Ectodermal cell (in vitro differentiated cells): Measurements from ENCODE around the gene OBSCN.

Experiments
- H3K27ac ChIP-seq: 2 replicates; pipeline ENCODE4 v1.7.0; 2013; ENCODE audit warnings: mild to moderate bottlenecking, low read depth, low read length; ENCODE audit not compliant: insufficient read depth, poor library complexity, severe bottlenecking
- H3K27me3 ChIP-seq: 2 replicates; pipeline ENCODE4 v1.7.0; 2013; ENCODE audit warnings: mild to moderate bottlenecking, low read length; ENCODE audit not compliant: insufficient read depth, control insufficient read depth, poor library complexity, severe bottlenecking
- H3K36me3 ChIP-seq: one replicate; pipeline ENCODE4 v1.7.0; 2013; ENCODE audit warnings: low read length; ENCODE audit not compliant: control insufficient read depth, insufficient read depth
- H3K4me1 ChIP-seq: one replicate; pipeline ENCODE4 v1.7.0; 2013; ENCODE audit warnings: low read length; ENCODE audit not compliant: control insufficient read depth, insufficient read depth
- H3K4me3 ChIP-seq: 2 replicates; pipeline ENCODE4 v1.7.0; 2013; ENCODE audit warnings: low read depth, low read length, control low read depth; ENCODE audit not compliant: insufficient read depth
- H3K9me3 ChIP-seq: 2 replicates; pipeline ENCODE4 v1.7.0; 2013; ENCODE audit warnings: mild to moderate bottlenecking, low read length, moderate library complexity; ENCODE audit not compliant: control insufficient read depth
- WGBS, 2 experiments: methylation state at CpG; one replicate each; pipeline ENCODE4 v1.1.7; 2013; ENCODE audit warnings: missing lambda C conversion rate in 2 of 2; 5-methylcytosine and 5-hydroxymethylcytosine counted together

The OBSCN gene

DNA sequence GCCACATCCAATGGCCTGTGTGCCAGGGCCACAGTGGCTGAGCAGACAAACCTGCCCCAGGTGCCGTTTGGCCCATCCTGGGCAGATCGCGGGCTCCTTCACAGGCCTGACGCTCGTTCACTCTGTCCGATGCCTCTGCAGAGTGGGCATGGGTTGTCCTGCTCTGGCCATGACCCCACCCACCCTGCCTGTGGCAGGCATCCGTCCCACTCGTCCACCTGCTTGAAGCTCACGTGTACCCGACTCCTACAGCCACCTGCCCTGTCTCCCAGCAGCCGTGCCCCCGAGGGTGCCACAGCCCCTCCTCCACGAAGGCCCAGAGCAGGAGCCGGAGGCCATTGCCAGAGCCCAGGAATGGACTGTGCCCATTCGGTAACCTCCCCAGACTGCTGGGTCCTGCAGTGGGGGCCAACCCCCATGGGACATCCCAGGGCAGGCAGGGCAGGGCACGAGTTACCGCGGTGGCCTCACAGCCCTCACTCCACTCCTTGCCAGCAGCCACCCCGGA is 156.9 kb downstream of the OBSCN start:
- no peaks in the 10 kb centered on the region for H3K36me3 ChIP-seq
- 94 to 95% methylated on average over 19 of the region's 19 CpGs for WGBS, 2 experiments
- no peaks in the 10 kb centered on the region for H3K27me3 ChIP-seq
- H3K27ac ChIP-seq: no peak overlapping the region
- no peaks in the 10 kb centered on the region for H3K9me3 ChIP-seq
- H3K4me3 ChIP-seq: no peak overlapping the region
- no peaks in the 10 kb centered on the region for H3K4me1 ChIP-seq

DNA sequence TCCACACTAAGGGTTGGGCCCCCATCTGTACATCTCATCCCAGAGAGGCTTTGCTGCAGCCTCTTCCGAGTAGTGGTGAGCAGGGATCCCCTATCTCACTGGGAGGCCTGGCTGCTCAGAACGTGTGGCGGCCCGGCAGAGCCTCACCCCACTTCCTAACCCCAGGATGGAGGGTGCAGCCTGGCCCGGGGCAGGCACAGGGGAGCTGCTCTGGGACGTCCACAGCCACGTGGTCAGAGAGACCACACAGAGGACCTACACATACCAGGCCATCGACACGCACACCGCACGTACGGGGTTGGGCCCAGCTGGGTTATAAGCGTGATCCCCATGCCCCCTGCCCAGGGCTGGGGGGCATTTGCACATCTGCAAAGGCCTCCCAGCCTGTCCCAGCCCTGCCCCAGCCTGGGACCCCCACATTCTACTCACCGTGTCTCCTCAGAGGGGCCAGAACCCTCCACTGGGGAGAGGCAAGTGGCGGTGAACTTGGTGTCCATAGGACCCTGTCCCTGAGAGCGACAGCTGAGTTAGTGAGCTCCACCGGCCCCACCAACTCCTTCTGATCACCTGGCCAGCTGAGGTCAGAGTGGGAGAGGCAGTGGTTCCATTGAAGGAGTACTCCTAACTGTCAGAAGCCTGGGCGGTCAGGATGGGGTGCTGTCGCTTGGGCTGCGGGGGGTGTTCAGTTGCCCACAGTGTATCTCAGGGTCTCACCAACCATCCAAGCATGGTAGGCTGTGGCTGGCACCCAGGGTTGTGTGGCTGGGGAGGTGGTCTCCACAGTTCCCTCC is 157.6 kb downstream of the OBSCN start:
- WGBS, 2 experiments: 91 to 92% methylated on average over 20 of the region's 20 CpGs
- Histone ChIP-seq H3K9me3 (no peaks in the 10 kb centered on the region), H3K4me1 (no peaks in the 10 kb centered on the region), H3K4me3 (no peak overlapping the region), H3K27me3 (no peaks in the 10 kb centered on the region), H3K27ac (no peak overlapping the region), H3K36me3 (no peaks in the 10 kb centered on the region)

- no peaks in the 10 kb centered on the region for H3K4me1 ChIP-seq
- no peaks in the 10 kb centered on the region for H3K27me3 ChIP-seq
- H3K4me3 ChIP-seq: no peak overlapping the region
- H3K27ac ChIP-seq: no peak overlapping the region
- no peaks in the 10 kb centered on the region for H3K36me3 ChIP-seq
- no peaks in the 10 kb centered on the region for H3K9me3 ChIP-seq
- 94 to 96% methylated on average over 23 of the region's 23 CpGs for WGBS, 2 experiments
Measured at GRCh38 chr1:228366062-228366865, 158.4 kb downstream of the OBSCN start.

DNA sequence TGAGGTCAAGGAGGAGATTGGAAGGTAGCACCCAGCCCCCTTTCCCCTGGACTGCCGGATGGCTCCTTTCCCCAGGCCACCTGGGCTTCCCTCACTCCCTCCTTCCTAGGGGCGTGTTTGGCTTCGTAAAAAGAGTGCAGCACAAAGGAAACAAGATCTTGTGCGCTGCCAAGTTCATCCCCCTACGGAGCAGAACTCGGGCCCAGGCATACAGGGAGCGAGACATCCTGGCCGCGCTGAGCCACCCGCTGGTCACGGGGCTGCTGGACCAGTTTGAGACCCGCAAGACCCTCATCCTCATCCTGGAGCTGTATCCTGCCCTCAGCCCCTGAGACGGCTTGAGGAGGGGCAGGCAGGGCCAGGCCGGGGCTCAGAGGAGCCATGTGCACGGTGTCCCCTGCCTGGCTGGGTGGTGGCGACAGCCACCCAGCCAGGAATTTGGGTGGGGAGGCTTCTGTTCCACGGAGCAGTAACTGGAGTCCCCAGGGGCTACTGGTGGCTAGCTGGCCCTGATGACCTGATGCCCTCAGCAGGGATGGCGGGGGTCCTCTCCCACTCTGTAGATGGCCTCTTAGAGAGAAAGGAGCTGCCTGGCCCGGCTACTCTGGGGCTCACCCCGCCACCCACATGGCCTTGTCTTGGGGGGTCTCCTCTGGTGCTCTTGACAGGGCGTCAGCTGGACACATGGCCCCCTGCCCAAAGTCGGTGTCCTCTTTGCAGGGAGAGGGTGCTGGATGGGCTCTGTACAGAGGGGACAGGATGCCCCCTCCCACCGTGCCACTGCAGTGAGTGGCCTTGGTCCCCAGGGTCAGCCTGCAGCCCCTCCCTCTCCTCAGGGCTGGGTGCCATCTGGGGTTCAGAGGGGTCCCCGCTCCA is 159.3 kb downstream of the OBSCN start:
- 85 to 87% methylated on average over 24 of the region's 24 CpGs for WGBS, 2 experiments
- no peak overlapping the region for H3K27ac ChIP-seq
- H3K27me3 ChIP-seq: no peaks in the 10 kb centered on the region
- H3K9me3 ChIP-seq: no peaks in the 10 kb centered on the region
- no peaks in the 10 kb centered on the region for H3K4me1 ChIP-seq
- no peak overlapping the region for H3K4me3 ChIP-seq
- H3K36me3 ChIP-seq: no peaks in the 10 kb centered on the region

DNA sequence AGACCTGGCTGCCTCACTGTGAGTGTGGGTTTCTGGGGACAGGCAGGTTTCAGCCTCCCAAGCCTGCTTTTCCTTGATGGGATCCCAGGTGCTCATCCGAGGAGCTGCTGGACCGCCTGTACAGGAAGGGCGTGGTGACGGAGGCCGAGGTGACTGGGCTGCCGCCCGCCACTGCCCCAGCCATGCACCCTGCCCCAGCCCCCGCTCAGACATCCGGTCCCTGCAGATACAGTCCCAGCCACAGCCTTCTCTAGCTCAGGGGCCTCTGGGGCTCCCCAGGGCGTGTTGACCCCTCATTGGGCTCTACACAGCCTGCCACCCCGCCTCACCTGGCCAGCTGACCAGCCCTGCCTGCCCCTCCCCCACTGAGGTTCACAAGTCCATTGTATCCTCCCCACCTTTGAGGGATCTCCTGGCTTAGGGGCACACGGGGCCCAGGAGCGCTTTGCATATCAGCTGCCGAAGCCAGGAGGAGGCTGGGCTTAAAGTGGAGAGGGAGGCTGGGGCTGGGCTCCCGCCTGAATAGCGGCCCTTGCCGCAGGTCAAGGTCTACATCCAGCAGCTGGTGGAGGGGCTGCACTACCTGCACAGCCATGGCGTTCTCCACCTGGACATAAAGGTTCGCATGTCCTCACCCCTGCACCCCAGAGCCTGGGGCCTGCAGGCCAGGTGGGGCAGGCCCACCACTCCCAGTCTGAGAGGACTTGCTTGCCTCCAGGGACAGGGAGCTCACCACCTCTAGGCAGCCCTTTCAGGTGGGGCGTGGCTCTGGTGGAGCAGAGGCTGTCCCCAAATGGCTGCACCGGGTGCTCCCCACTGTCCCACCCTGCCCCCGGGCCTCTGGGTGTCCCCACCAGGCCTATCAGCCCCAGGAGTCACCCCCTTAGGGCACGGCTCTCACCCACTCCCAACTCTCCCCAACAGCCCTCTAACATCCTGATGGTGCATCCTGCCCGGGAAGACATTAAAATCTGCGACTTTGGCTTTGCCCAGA is 160.3 kb downstream of the OBSCN start:
- Histone ChIP-seq H3K27me3 (no peaks in the 10 kb centered on the region), H3K4me1 (no peaks in the 10 kb centered on the region), H3K9me3 (no peaks in the 10 kb centered on the region), H3K27ac (no peak overlapping the region), H3K36me3 (no peaks in the 10 kb centered on the region), H3K4me3 (no peak overlapping the region)
- WGBS, 2 experiments: 74 to 75% methylated on average over 25 of the region's 25 CpGs

DNA sequence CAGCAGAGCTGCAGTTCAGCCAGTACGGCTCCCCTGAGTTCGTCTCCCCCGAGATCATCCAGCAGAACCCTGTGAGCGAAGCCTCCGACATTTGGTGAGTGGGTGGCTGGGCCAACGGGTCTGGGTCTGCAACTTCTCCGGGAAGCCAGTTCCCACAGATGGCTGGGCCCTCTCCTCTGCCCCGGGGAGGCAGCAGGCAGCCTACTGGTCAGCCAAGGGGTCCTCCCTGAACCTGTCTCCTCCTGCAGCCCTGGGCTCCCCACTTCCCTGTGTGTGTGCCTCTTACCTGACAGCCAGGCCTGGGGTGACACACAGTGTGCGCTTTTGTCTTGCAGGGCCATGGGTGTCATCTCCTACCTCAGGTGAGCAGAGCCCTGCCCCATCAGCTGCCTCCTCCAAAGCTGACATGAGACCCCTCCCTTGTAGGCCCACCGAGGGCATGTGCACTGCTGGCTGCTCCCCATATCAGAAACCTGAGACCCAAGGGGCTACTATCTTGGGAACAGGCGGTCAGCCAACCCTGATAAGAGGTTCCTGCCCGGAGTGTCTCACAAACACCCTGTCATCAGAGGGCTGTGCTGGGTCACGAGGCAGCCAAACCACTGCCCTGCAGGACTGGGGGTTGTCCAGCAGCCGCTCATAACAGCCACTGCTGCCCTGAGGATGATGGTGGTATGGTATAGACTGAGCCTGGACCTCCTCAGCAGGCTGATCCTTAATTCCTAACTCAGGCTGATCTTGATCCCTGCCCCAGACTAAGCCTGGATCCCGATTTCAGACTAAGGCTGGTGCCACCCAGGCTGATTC is 161.2 kb downstream of the OBSCN start:
- Histone ChIP-seq H3K9me3 (no peaks in the 10 kb centered on the region), H3K27ac (no peak overlapping the region), H3K36me3 (no peaks in the 10 kb centered on the region), H3K4me3 (no peak overlapping the region), H3K4me1 (no peaks in the 10 kb centered on the region), H3K27me3 (no peaks in the 10 kb centered on the region)
- WGBS, 2 experiments: 92 to 94% methylated on average over 15 of the region's 15 CpGs

DNA sequence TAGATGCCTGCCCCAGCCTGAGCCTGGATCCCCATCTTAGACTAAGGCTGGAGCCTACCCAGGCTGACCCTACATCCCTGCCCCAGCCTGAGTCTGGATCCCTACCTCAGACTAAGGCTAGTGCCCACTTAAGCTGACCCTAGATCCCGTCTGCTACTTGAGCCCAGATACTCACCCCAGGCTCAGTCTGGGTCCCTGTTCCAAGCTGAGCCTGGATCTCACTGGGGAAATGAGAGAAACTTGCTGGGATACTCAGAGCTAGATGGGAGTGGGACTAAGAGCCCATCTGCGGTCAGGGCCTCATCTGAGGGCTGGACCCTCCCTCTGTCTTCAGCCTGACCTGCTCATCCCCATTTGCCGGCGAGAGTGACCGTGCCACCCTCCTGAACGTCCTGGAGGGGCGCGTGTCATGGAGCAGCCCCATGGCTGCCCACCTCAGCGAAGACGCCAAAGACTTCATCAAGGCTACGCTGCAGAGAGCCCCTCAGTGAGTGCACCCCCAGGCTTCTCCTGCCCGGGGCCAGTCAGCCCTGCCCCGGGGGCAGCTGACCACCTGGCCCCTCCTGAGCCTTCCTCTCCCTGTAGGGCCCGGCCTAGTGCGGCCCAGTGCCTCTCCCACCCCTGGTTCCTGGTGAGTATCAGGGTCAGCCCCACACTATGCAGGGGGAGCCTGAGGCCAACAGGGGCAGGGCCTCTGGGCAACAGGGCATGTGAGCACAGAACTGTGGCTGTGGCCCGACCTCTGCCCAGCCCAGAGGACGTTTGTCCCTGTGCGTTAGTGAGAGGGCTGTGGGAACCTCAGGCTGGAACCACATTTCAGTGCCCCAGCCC is 162.0 kb downstream of the OBSCN start:
- no peaks in the 10 kb centered on the region for H3K27me3 ChIP-seq
- no peak overlapping the region for H3K4me3 ChIP-seq
- WGBS, 2 experiments: 90 to 93% methylated on average over 18 of the region's 18 CpGs

DNA sequence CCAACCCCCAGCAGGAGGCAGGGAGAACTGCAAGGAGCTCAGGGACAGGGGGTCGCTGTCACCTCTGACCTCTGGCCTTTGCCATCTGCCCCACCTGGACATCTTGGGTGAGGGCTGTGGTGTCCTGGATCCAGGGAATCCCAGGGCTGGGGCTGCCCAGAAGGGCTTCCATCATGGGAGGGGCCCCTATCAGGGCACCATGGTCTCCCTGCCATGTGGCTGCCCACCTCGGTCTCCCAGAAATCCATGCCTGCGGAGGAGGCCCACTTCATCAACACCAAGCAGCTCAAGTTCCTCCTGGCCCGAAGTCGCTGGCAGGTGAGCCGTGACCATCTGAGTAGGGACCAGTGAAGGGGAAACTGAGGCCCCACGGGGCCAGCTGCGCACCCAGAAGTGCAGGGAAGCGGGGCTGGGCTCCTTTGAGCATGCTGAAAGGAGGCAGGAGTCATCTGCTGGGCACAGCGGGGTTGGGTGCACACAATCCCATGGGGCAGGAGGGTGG is 162.6 kb downstream of the OBSCN start:
- no peaks in the 10 kb centered on the region for H3K27me3 ChIP-seq
- H3K9me3 ChIP-seq: no peaks in the 10 kb centered on the region
- no peak overlapping the region for H3K27ac ChIP-seq
- no peaks in the 10 kb centered on the region for H3K4me1 ChIP-seq
- no peak overlapping the region for H3K4me3 ChIP-seq
- WGBS, 2 experiments: 88% methylated on average over 10 of the region's 10 CpGs
- no peaks in the 10 kb centered on the region for H3K36me3 ChIP-seq

More for the DNA sequence above, 162.0 kb downstream of the OBSCN start:
- Histone ChIP-seq H3K36me3 (no peaks in the 10 kb centered on the region), H3K9me3 (no peaks in the 10 kb centered on the region), H3K27ac (no peak overlapping the region), H3K4me1 (no peaks in the 10 kb centered on the region)
